ENCODE results near the gene MKRN3.
"Not testable (repeated sequence)": the region's sequence is repeated elsewhere in the genome, so short reads cannot be mapped to it uniquely, and the experiment has no call there.

Gene MKRN3

GRCh38 chr15:23567921-23568320, 2.4 kb downstream of the MKRN3 start:
- no peak for DNase-seq
- no peak for TF ChIP-seq GATA1 (IDR thresholded peaks at IDR 0.05; ENCODE audit: low read depth, low read length)
- no peak for TF ChIP-seq POLR2A (IDR thresholded peaks at IDR 0.05; ENCODE audit: low read length)

DNA sequence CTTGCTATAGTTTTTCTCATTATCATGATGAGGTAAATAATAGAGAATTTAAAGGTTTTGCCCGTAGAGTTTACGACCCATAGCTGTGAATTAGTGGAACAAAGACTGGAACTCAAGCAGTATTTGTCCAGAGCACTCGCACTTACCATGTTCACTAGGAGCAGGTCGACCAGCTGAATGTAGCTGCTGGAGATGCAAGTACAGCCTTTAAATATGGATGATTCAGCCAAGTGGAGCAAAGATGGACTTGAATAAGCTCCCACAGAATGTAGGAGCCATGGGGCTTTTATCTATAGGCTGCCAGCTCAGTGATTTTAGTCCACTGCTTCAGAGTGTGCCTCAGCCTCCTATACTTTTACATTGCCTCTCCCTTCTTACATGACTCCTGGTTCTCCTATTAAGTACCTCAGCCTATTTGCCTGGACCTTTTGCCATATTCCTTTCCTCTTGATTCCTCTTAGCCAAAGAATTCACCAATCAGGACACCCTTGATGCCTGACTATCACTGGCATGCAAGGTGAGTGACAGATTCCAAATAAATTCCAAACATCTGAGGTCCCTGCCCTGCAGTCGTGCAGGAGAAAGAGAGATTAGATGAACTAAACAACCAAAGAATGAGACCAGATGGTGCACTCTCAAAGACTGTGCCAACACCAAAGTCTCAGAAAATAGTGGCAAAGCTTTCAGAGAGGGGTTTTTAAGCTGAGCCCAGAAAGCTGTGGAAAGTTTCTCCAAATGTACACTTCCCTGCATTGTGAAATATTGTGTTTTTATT, 3.9 kb downstream of the MKRN3 start:
- TF ChIP-seq POLR2A (IDR thresholded peaks at IDR 0.05; ENCODE audit: low read length) (no peak), GATA1 (IDR thresholded peaks at IDR 0.05; ENCODE audit: low read depth, low read length) (no peak)
- DNase-seq = no peak

GRCh38 chr15:23570486-23570885, 5.0 kb downstream of the MKRN3 start:
- no peak for TF ChIP-seq GATA1 (IDR thresholded peaks at IDR 0.05; ENCODE audit: low read depth, low read length)
- TF ChIP-seq POLR2A (IDR thresholded peaks at IDR 0.05; ENCODE audit: low read length) = no peak
- DNase-seq = no peak

DNA sequence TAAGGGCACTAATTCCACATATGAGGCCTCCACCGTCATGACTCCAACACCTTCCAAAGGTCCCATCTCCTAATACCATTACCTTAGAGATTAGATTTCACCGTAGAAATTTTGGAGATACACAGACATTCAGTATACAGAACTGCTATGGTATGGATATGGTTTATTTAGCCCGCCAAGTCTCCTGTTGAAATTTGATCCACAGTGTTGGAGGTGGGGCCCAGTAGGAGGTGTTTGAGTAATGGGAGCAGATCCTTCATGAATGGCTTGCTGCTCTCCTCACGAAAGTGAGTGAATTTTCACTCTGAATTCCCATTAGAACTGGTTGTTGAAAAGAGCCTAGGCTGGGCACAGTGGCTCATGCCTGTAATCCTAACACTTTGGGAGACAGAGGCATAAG, 7.4 kb downstream of the MKRN3 start:
- no peak for DNase-seq
- no peak for TF ChIP-seq POLR2A (IDR thresholded peaks at IDR 0.05; ENCODE audit: low read length)
- TF ChIP-seq GATA1 (IDR thresholded peaks at IDR 0.05; ENCODE audit: low read depth, low read length) = no peak

DNA sequence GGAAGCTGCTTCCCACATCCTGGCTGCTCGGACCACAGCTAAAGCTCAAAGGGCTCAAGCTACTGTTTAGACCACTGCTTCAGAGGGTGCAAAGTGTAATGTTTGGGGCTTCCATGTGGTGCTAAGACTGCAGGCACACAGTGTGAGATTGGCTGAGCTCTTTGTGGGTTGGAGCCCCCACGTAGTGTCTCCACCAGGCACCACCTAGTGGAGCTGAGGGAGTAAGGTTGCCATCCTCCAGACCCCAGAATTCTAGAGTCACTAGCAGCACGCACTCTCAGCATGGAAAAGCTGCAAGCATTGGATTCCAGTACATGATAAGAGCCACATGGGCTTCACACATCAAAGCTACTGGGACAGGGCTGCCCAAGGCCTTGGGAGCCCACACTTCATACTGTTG, 9.3 kb downstream of the MKRN3 start:
- no peak for TF ChIP-seq POLR2A (IDR thresholded peaks at IDR 0.05; ENCODE audit: low read length)
- no peak for TF ChIP-seq GATA1 (IDR thresholded peaks at IDR 0.05; ENCODE audit: low read depth, low read length)
- no peak for DNase-seq

GRCh38 chr15:23576061-23576460, 10.6 kb downstream of the MKRN3 start:
- DNase-seq = no peak
- TF ChIP-seq GATA1 (IDR thresholded peaks at IDR 0.05; ENCODE audit: low read depth, low read length) = no peak
- TF ChIP-seq POLR2A (IDR thresholded peaks at IDR 0.05; ENCODE audit: low read length) = no peak

- TF ChIP-seq GATA1 (IDR thresholded peaks at IDR 0.05; ENCODE audit: low read depth, low read length) (no peak), POLR2A (IDR thresholded peaks at IDR 0.05; ENCODE audit: low read length) (no peak)
- DNase-seq = no peak
Observed at GRCh38 chr15:23578521-23579150, 13.2 kb downstream of the MKRN3 start.

DNA sequence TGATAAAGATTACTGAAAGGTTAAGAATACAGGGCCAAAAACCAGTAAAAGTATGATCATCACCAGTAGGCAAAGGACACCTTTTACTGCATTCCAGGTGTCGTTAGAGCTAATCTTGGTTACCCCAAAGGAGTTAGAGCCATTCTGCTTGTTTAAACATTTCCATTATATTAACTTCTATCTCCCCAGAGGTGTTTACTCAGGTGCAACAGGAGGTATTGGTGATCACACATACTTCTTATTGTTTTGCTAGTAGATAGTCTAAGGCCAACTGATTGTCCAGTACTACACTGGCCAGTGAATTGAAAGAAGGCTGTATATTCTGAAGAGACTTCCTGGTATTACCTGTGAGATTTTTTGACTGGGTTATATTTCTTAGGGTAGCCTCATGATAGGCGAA, 22.8 kb downstream of the MKRN3 start:
- no peak for DNase-seq
- TF ChIP-seq GATA1 (IDR thresholded peaks at IDR 0.05; ENCODE audit: low read depth, low read length) = no peak
- TF ChIP-seq POLR2A (IDR thresholded peaks at IDR 0.05; ENCODE audit: low read length) = no peak

GRCh38 chr15:23589012-23589411, 23.5 kb downstream of the MKRN3 start:
- TF ChIP-seq POLR2A (IDR thresholded peaks at IDR 0.05; ENCODE audit: low read length) (no peak), GATA1 (IDR thresholded peaks at IDR 0.05; ENCODE audit: low read depth, low read length) (no peak)
- DNase-seq = no peak

DNA sequence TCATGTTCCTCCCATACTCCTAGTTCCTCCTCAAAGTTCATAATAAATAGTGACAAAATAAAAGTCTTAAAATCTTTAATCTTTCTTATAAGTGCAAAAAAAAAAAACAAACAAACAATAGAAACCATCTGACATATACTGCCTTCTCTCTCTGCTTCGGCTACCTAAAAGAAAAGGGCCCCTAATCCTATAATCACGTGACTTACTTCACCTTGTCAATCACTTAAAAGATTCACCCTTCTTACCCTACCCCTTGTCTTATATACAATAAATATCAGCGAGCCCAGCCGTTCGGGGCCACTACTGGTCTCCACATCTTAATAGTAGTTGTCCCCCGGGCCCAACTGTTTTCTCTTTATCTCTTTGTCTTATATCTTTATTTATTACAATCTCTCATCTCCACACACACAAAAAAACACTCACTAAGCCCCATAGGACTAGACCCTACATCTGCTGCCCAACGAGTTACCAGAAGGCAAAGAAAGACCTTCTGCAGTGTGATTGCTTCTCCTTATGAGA, 28.8 kb downstream of the MKRN3 start:
- no peak for DNase-seq
- no peak for TF ChIP-seq GATA1 (IDR thresholded peaks at IDR 0.05; ENCODE audit: low read depth, low read length)
- TF ChIP-seq POLR2A (IDR thresholded peaks at IDR 0.05; ENCODE audit: low read length) = no peak

DNA sequence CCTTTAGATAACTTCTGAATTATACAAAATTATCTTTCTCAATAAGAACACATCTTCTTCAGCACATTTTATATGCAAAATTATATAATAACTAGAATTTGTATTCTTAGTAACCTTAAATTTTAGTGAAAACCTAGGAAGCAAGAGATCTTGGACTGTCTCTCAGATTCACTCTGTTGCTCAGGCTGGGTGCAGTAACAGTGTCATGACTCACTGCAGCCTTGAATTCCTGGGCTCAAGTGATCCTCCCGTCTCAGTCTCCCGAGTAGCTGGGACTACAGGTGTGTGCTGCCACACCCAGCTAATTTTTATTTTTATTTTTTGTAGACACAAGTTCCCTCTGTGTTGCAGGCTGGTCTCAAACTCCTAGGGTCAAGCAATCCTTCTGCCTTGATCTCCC, 29.9 kb downstream of the MKRN3 start:
- TF ChIP-seq GATA1 (IDR thresholded peaks at IDR 0.05; ENCODE audit: low read depth, low read length) (no peak), POLR2A (IDR thresholded peaks at IDR 0.05; ENCODE audit: low read length) (no peak)

GRCh38 chr15:23596736-23597135, 31.3 kb downstream of the MKRN3 start:
- no peak for DNase-seq
- no peak for TF ChIP-seq POLR2A (IDR thresholded peaks at IDR 0.05; ENCODE audit: low read length)

More for the DNA sequence above, 29.9 kb downstream of the MKRN3 start:
- no peak for DNase-seq

GRCh38 chr15:23597278-23597677, 31.8 kb downstream of the MKRN3 start:
- DNase-seq = not testable (repeated sequence)

- no peak for DNase-seq
- TF ChIP-seq GATA1 (IDR thresholded peaks at IDR 0.05; ENCODE audit: low read depth, low read length) (no peak), POLR2A (IDR thresholded peaks at IDR 0.05; ENCODE audit: low read length) (no peak)
Observed at GRCh38 chr15:23599053-23599452, 33.6 kb downstream of the MKRN3 start.

DNA sequence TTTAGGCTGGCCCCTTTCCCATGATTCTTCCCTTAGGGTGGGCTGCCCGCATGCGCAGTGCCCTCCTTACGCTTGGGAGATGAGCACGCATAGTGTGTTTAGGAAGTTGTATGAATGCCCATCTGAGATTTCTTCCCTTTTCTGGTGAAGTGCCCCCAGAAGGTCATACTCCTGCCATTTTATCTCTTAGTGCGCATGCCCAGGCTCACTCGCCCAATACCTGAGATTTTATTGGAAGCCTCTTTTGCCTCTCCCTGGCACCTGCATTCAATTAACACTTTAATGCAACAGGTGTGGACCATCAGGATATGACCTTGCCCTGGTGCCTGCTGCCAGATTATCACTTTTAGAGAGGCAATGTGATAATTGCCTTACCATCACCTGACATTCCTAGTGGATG, 36.6 kb downstream of the MKRN3 start:
- no peak for TF ChIP-seq POLR2A (IDR thresholded peaks at IDR 0.05; ENCODE audit: low read length)
- TF ChIP-seq GATA1 (IDR thresholded peaks at IDR 0.05; ENCODE audit: low read depth, low read length) = no peak
- DNase-seq = no peak
